MCF 10A (cell line): ENCODE data around the gene ICA1L. TPM values are rescaled to one million over a fixed set of nuclear protein-coding genes. Genes with fewer than 3 reads are reported as not detected.
A peak's percentile ranks its signal among the peaks of the same experiment; 100 is the strongest.

Experiments
- BruUV-seq: library from RNA; stranded (reverse); fragments of 400-500 nt; replicated peaks from 2 replicates; lab custom pipeline; 2021; lab: Mats Ljungman, UMichigan
- CTCF ChIA-PET: fragments of 300-600 bp; sonication (Branson Sonifier 250); formaldehyde crosslinking; extraction: SDS; loops from one replicate; lab custom pipeline; 2021; ENCODE audit warnings: antibody characterized with exemption, inconsistent platforms; lab: Yijun Ruan, JAX
- POLR2A ChIA-PET: fragments of 300-600, 350-650 bp; sonication (Branson Sonifier 250); formaldehyde crosslinking; extraction: SDS; loops from one replicate; lab custom pipeline; 2020; ENCODE audit warnings: antibody characterized with exemption, inconsistent platforms; lab: Yijun Ruan, JAX
- DNase-seq: peaks from one replicate; pipeline ENCODE4 v3.0.0-alpha.2; 2018; ENCODE audit not compliant: unreplicated experiment
- H3K27ac Mint-ChIP-seq: one replicate; pipeline ENCODE4 v1.8.0; 2022; ENCODE audit warnings: mild to moderate bottlenecking, low read depth, mixed read lengths; ENCODE audit not compliant: unreplicated experiment
- H3K27me3 Mint-ChIP-seq: one replicate; pipeline ENCODE4 v1.8.0; 2022; ENCODE audit warnings: mixed read lengths; ENCODE audit not compliant: insufficient read depth, unreplicated experiment
- H3K36me3 Mint-ChIP-seq: one replicate; pipeline ENCODE4 v1.8.0; 2022; ENCODE audit warnings: mild to moderate bottlenecking, moderate library complexity, mixed read lengths; ENCODE audit not compliant: insufficient read depth, unreplicated experiment
- H3K4me1 Mint-ChIP-seq: one replicate; pipeline ENCODE4 v1.8.0; 2022; ENCODE audit warnings: mixed read lengths; ENCODE audit not compliant: insufficient read depth, unreplicated experiment
- H3K4me3 Mint-ChIP-seq: one replicate; pipeline ENCODE4 v1.8.0; 2022; ENCODE audit warnings: mild to moderate bottlenecking, moderate library complexity, mixed read lengths; ENCODE audit not compliant: unreplicated experiment
- H3K9me3 Mint-ChIP-seq: one replicate; pipeline ENCODE4 v1.8.0; 2022; ENCODE audit warnings: mixed read lengths; ENCODE audit not compliant: unreplicated experiment
- intact Hi-C: fragments of 100-400 bp; cut with micrococcal nuclease; formaldehyde crosslinking; loops from 2 replicates; pipeline ENCODE4 v1.14.1; 2022
- total RNA-seq: library from RNA; stranded (reverse); gene quantifications from 2 replicates; pipeline ENCODE4 v1.2.3, GENCODE V29; 2022
- TF ChIP-seq, protein P1 (sequence below): fragments of 200-600 bp; IDR thresholded peaks from one replicate; pipeline ENCODE4 v1.8.0; 2022; ENCODE audit warnings: antibody characterized with exemption, mild to moderate bottlenecking; ENCODE audit not compliant: unreplicated experiment

ICA1L gene
- total RNA-seq, 1 experiment from 2014 or later = 6.5 TPM

GRCh38 chr2:202782940-202783558, 88.5 kb downstream of the ICA1L start:
- Mint-ChIP-seq H3K27me3 (no peaks in the 10 kb centered on the region), H3K4me1 (peaks cover 10% of the 10 kb centered on the region), H3K27ac (no peak overlapping the region), H3K4me3 (no peak overlapping the region), H3K9me3 (no peaks in the 10 kb centered on the region), H3K36me3 (peaks cover 12% of the 10 kb centered on the region)
- TF ChIP-seq, protein P1, sequence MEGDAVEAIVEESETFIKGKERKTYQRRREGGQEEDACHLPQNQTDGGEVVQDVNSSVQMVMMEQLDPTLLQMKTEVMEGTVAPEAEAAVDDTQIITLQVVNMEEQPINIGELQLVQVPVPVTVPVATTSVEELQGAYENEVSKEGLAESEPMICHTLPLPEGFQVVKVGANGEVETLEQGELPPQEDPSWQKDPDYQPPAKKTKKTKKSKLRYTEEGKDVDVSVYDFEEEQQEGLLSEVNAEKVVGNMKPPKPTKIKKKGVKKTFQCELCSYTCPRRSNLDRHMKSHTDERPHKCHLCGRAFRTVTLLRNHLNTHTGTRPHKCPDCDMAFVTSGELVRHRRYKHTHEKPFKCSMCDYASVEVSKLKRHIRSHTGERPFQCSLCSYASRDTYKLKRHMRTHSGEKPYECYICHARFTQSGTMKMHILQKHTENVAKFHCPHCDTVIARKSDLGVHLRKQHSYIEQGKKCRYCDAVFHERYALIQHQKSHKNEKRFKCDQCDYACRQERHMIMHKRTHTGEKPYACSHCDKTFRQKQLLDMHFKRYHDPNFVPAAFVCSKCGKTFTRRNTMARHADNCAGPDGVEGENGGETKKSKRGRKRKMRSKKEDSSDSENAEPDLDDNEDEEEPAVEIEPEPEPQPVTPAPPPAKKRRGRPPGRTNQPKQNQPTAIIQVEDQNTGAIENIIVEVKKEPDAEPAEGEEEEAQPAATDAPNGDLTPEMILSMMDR = no peak
- DNase-seq = no peak
- intact Hi-C loops = no loop called here
- ChIA-PET CTCF (no interaction called here), POLR2A (interaction anchor here (0.6 to 1.4 kb wide), 2 partner anchors 19 to 26 kb away, joined by 3 to 4 read pairs; no protein-coding TSS in a partner anchor)
- BruUV-seq = no TSS peak

- no peaks in the 10 kb centered on the region for H3K27me3 Mint-ChIP-seq
- peak; percentile 73 for DNase-seq
- H3K27ac Mint-ChIP-seq = peak overlapping the region; percentile 2
- BruUV-seq = no TSS peak
- intact Hi-C loops = no loop called here
- ChIA-PET POLR2A (no interaction called here), CTCF (no interaction called here)
- H3K36me3 Mint-ChIP-seq = peaks cover 20% of the 10 kb centered on the region
- no peak overlapping the region for H3K4me3 Mint-ChIP-seq
- H3K9me3 Mint-ChIP-seq = no peaks in the 10 kb centered on the region
- peaks cover 10% of the 10 kb centered on the region for H3K4me1 Mint-ChIP-seq
- TF ChIP-seq, protein P1 = no peak
Observed at GRCh38 chr2:202780514-202781021, 91.0 kb downstream of the ICA1L start.

DNA sequence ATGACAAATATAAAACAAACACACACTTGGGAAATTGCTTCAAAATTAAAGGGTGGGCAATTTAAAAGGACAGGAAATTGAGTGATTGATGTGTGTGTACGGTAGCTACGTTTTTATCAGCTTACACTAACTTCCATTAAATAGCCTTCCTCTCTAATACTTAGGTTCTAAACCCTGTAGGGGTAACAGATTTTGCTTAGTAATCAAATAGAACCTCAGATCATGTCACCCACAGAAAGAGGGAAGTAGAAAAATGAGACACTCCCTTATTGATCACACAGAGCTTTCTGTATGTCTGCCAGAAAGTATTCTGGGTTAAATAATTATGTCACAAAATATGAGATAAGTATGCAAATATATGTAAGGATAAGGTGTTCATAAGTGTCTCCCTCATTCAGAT, 93.3 kb downstream of the ICA1L start:
- TF ChIP-seq, protein P1 = no peak
- H3K27ac Mint-ChIP-seq = no peak overlapping the region
- DNase-seq = no peak
- peaks cover 22% of the 10 kb centered on the region for H3K36me3 Mint-ChIP-seq
- H3K27me3 Mint-ChIP-seq = no peaks in the 10 kb centered on the region
- ChIA-PET POLR2A (interaction anchor here (0.6 kb wide), 1 partner anchor 142 kb away, joined by 3 read pairs; no protein-coding TSS in a partner anchor), CTCF (interaction anchor here (0.6 kb wide), 1 partner anchor 53 kb away, joined by 5 read pairs; no protein-coding TSS in a partner anchor)
- BruUV-seq = no TSS peak
- H3K9me3 Mint-ChIP-seq = no peaks in the 10 kb centered on the region
- H3K4me1 Mint-ChIP-seq = peaks cover 10% of the 10 kb centered on the region
- intact Hi-C loops = no loop called here
- no peak overlapping the region for H3K4me3 Mint-ChIP-seq

DNA sequence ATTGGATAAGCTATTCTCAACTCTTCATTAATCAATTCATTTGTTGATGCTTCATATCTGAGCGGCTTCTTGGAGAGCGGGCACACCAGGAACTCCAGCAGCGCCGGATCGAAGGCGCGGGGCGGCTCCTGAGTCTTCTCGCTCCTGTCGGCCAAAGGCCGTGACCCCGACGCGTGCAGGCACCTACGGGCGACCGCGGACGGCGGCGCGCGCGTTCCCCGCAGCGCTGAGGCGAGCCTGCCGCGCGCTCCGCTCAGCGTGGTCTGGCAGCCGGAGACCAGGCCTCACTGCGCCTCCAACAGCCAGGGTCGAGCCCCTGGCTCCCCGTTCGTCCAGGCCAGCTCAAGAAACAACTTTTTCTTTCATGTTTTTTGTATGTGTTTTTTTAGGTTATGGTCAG, 97.5 kb downstream of the ICA1L start:
- Mint-ChIP-seq H3K4me3 (no peak overlapping the region), H3K9me3 (no peaks in the 10 kb centered on the region), H3K27ac (no peak overlapping the region), H3K36me3 (peaks cover 22% of the 10 kb centered on the region), H3K4me1 (no peaks in the 10 kb centered on the region), H3K27me3 (no peaks in the 10 kb centered on the region)
- TF ChIP-seq, protein P1 = no peak
- intact Hi-C loops = no loop called here
- DNase-seq = no peak
- no TSS peak for BruUV-seq
- POLR2A ChIA-PET = no interaction called here
- CTCF ChIA-PET = interaction anchor here (0.6 to 1.2 kb wide), 3 partner anchors 10 to 391 kb away, joined by 3 to 4 read pairs (median 3); no protein-coding TSS in a partner anchor
